NCI-H2196 treated with DMSO at 0.1 percent for 48 hours (cell line): Measurements from ENCODE around the gene SYNCRIP.
"Not testable (repeated sequence)": the region's sequence is repeated elsewhere in the genome, so short reads cannot be mapped to it uniquely, and the experiment has no call there.

Experiments
- DNase-seq: peaks from one replicate; lab custom pipeline; 2025; ENCODE audit not compliant: unreplicated experiment; lab: John Stamatoyannopoulos, UW

Gene SYNCRIP

GRCh38 chr6:85642774-85643536, at the start of gene SYNCRIP:
SYNCRIP (minus strand) TSS chr6:85642886; CDS start chr6:85641439, 1,447 bp downstream.
- peak; percentile 94 for DNase-seq

- no peak for DNase-seq
Observed at GRCh38 chr6:85691478-85691877, 48.8 kb upstream of the SYNCRIP start.

- no peak for DNase-seq
Observed at GRCh38 chr6:85690071-85690470, 47.4 kb upstream of the SYNCRIP start.

- no peak for DNase-seq
Observed at GRCh38 chr6:85685713-85686112, 43.0 kb upstream of the SYNCRIP start.

GRCh38 chr6:85684809-85685171, 42.1 kb upstream of the SYNCRIP start:
- DNase-seq, result no peak

- DNase-seq, result no peak
Observed at GRCh38 chr6:85684133-85684808, 41.6 kb upstream of the SYNCRIP start.

GRCh38 chr6:85681899-85682298, 39.2 kb upstream of the SYNCRIP start:
- not testable (repeated sequence) for DNase-seq

- no peak for DNase-seq
Observed at GRCh38 chr6:85680388-85680787, 37.7 kb upstream of the SYNCRIP start.

- no peak for DNase-seq
Observed at GRCh38 chr6:85679445-85680123, 36.9 kb upstream of the SYNCRIP start.

GRCh38 chr6:85678602-85679444, 36.1 kb upstream of the SYNCRIP start:
- peak; percentile 97 for DNase-seq

- DNase-seq, result no peak
Observed at GRCh38 chr6:85678026-85678601, 35.4 kb upstream of the SYNCRIP start.

- DNase-seq, result no peak
Observed at GRCh38 chr6:85677234-85677956, 34.7 kb upstream of the SYNCRIP start.

- no peak for DNase-seq
Observed at GRCh38 chr6:85676086-85676729, 33.5 kb upstream of the SYNCRIP start.

GRCh38 chr6:85675030-85675819, 32.5 kb upstream of the SYNCRIP start:
- no peak for DNase-seq

GRCh38 chr6:85674604-85675003, 31.9 kb upstream of the SYNCRIP start:
- no peak for DNase-seq

GRCh38 chr6:85673198-85674139, 30.8 kb upstream of the SYNCRIP start:
- no peak for DNase-seq

GRCh38 chr6:85672623-85673022, 29.9 kb upstream of the SYNCRIP start:
- no peak for DNase-seq

- DNase-seq, result no peak
Observed at GRCh38 chr6:85672050-85672449, 29.4 kb upstream of the SYNCRIP start.
